Adrenal gland (tissue), 5 donors: ENCODE data around the gene ZFP36L1.

Experiments
- POLR2A ChIP-seq, 2 donors: fragments of 450-650 bp; IDR thresholded peaks; one replicate each; pipeline ENCODE4 v1.6.1; 2017; ENCODE audit warnings: antibody characterized with exemption in 2 of 2, mild to moderate bottlenecking in 2 of 2, moderate library complexity in 1 of 2
- TF ChIP-seq, protein P1 (sequence below), 6 experiments: fragments of 450-650 bp in 4 of 6; fragments of 200-600 bp in 2 of 6; sonication (generic) in 1 of 6; IDR thresholded peaks; 1 replicate in 5 of 6; 2 replicates in 1 of 6; pipeline versions ENCODE4 v1.5.1 to v1.8.0; 2016 to 2021; ENCODE audit warnings: antibody characterized with exemption in 6 of 6, mild to moderate bottlenecking in 2 of 6, moderate library complexity in 1 of 6
- donor health status: DM: no; HTN: no; CAD: no.

DNA sequence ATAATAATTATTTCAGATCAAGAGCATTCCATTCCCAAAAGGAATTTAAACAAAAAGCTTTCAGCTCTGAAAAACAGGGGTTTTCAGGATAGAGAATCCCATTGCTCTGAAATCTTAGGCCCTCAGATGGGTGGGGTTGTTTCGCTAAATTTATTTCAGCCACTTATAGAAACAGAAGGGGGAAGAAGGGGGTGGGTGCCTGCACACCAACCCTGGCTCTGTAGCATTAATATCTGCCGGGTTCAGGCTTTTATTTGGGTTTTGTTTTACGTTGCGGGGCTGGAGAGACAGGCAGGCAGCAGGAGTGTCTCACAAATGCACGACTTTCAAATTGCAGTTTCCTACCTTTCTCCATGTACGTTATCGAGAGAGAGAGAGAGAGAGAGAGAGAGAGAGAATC, 12.5 kb upstream of the ZFP36L1 start:
- TF ChIP-seq, protein P1, sequence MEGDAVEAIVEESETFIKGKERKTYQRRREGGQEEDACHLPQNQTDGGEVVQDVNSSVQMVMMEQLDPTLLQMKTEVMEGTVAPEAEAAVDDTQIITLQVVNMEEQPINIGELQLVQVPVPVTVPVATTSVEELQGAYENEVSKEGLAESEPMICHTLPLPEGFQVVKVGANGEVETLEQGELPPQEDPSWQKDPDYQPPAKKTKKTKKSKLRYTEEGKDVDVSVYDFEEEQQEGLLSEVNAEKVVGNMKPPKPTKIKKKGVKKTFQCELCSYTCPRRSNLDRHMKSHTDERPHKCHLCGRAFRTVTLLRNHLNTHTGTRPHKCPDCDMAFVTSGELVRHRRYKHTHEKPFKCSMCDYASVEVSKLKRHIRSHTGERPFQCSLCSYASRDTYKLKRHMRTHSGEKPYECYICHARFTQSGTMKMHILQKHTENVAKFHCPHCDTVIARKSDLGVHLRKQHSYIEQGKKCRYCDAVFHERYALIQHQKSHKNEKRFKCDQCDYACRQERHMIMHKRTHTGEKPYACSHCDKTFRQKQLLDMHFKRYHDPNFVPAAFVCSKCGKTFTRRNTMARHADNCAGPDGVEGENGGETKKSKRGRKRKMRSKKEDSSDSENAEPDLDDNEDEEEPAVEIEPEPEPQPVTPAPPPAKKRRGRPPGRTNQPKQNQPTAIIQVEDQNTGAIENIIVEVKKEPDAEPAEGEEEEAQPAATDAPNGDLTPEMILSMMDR (IDR thresholded peaks at IDR 0.05): no peak
- no peak for TF ChIP-seq POLR2A (IDR thresholded peaks at IDR 0.05)
